B cell (primary cell): ENCODE measurements around the gene LRRC57. TPM values are rescaled to one million over a fixed set of nuclear protein-coding genes. Genes with fewer than 3 reads are reported as not detected.

Experiments
- ATAC-seq: fragments of 200-7000 bp; cut with Tn5 transposase; one replicate; pipeline ENCODE4 v1.10.0; 2021; ENCODE audit warnings: low read depth, mild to moderate bottlenecking, moderate number of reproducible peaks, moderate library complexity
- CTCF ChIA-PET: fragments of 350-600 bp; sonication (Branson Sonifier 250); formaldehyde crosslinking; loops from one replicate; lab custom pipeline; 2021; ENCODE audit warnings: antibody characterized with exemption, inconsistent platforms; lab: Charles Lee
- POLR2A ChIA-PET: fragments of 350-600 bp; sonication (Branson Sonifier 250); formaldehyde crosslinking; loops from one replicate; lab custom pipeline; 2021; ENCODE audit warnings: antibody characterized with exemption; lab: Charles Lee
- DNase-seq: peaks from one replicate; pipeline ENCODE4 v3.0.0; 2013
- H2AFZ ChIP-seq: 2 replicates; pipeline ENCODE4 v1.6.1; 2012; ENCODE audit warnings: mild to moderate bottlenecking, low read depth, low read length; ENCODE audit not compliant: insufficient read depth, poor library complexity, severe bottlenecking
- H3K27ac ChIP-seq, 2 donors: 1 replicate in 1 of 2; 2 replicates in 1 of 2; pipeline ENCODE4 v1.5.1; 2012 to 2013; ENCODE audit warnings: low read length in 2 of 2, mild to moderate bottlenecking in 2 of 2, moderate library complexity in 1 of 2
- H3K27me3 ChIP-seq, 4 experiments: fragments of 200-600 bp in 1 of 4; sonication (generic) in 1 of 4; replicated peaks in 1 of 4; 1 replicate in 2 of 4; 2 replicates in 2 of 4; pipeline versions ENCODE4 v1.6.1 to v1.7.0; 2013 to 2016; ENCODE audit warnings: low read length in 3 of 4, mild to moderate bottlenecking in 2 of 4, mixed read lengths in 1 of 4, moderate library complexity in 1 of 4; ENCODE audit not compliant: insufficient read depth in 4 of 4, control insufficient read depth in 3 of 4; ENCODE audit errors: control extremely low read depth in 1 of 4
- H3K36me3 ChIP-seq, 2 experiments: replicated peaks in 1 of 2; 1 replicate in 1 of 2; 2 replicates in 1 of 2; pipeline versions ENCODE4 v1.6.1 to v1.7.1; 2013; ENCODE audit warnings: low read length in 1 of 2; ENCODE audit not compliant: insufficient read depth in 2 of 2, control insufficient read depth in 1 of 2; ENCODE audit errors: control extremely low read depth in 1 of 2, extremely low read depth in 1 of 2
- H3K4me1 ChIP-seq, 2 donors: fragments of 200-600 bp in 1 of 2; sonication (generic) in 1 of 2; 1 replicate in 1 of 2; 2 replicates in 1 of 2; pipeline versions ENCODE4 v1.5.1 to v1.6.1; 2013 to 2017; ENCODE audit warnings: low read length in 2 of 2; ENCODE audit not compliant: control insufficient read depth in 2 of 2, insufficient read depth in 2 of 2
- H3K4me2 ChIP-seq: replicated peaks from 2 replicates; pipeline ENCODE3; 2012; ENCODE audit warnings: mild to moderate bottlenecking, low read depth, low read length; ENCODE audit not compliant: poor library complexity, severe bottlenecking
- H3K4me3 ChIP-seq, 5 experiments: fragments of 200-600 bp in 1 of 5; sonication (generic) in 1 of 5; 1 replicate in 3 of 5; 2 replicates in 2 of 5; pipeline versions ENCODE4 v1.5.1 to v1.7.0; 2011 to 2016; ENCODE audit warnings: low read length in 4 of 5, mild to moderate bottlenecking in 4 of 5, low read depth in 2 of 5, control low read depth in 1 of 5, moderate library complexity in 1 of 5; ENCODE audit not compliant: insufficient read depth in 1 of 5; ENCODE audit errors: control extremely low read depth in 1 of 5, extremely low read depth in 1 of 5
- H3K79me2 ChIP-seq: fragments of 200-600 bp; sonication (generic); one replicate; pipeline ENCODE4 v1.6.0; 2016; ENCODE audit warnings: low read length; ENCODE audit not compliant: control insufficient read depth, insufficient read depth
- H3K9ac ChIP-seq: fragments of 200-600 bp; sonication (generic); 2 replicates; pipeline ENCODE4 v1.6.1; 2017; ENCODE audit warnings: mild to moderate bottlenecking, low read length, moderate library complexity
- H3K9me3 ChIP-seq, 3 donors: one replicate each; pipeline versions ENCODE4 v1.6.1 to v1.7.1; 2013; ENCODE audit warnings: low read length in 2 of 3; ENCODE audit not compliant: control insufficient read depth in 2 of 3, insufficient read depth in 1 of 3; ENCODE audit errors: control extremely low read depth in 1 of 3
- H4K20me1 ChIP-seq: 2 replicates; pipeline ENCODE4 v1.6.0; 2012; ENCODE audit warnings: mild to moderate bottlenecking, low read length; ENCODE audit not compliant: insufficient read depth, control insufficient read depth, poor library complexity, severe bottlenecking
- H3K27ac Mint-ChIP-seq: one replicate; pipeline ENCODE4 v1.8.0; 2021; ENCODE audit warnings: mixed read lengths
- H3K27me3 Mint-ChIP-seq: one replicate; pipeline ENCODE4 v1.8.0; 2021; ENCODE audit warnings: mixed read lengths
- H3K4me1 Mint-ChIP-seq: one replicate; pipeline ENCODE4 v1.8.0; 2021; ENCODE audit warnings: mixed read lengths
- H3K4me3 Mint-ChIP-seq: one replicate; pipeline ENCODE4 v1.8.0; 2021; ENCODE audit warnings: mixed read lengths
- H3K9me3 Mint-ChIP-seq: one replicate; pipeline ENCODE4 v1.8.0; 2022; ENCODE audit warnings: mixed read lengths; ENCODE audit not compliant: insufficient read depth
- CTCF ChIP-seq: fragments of 200-600 bp; IDR thresholded peaks from one replicate; pipeline ENCODE4 v1.8.0; 2022; ENCODE audit warnings: antibody characterized with exemption, mild to moderate bottlenecking
- EZH2 ChIP-seq: IDR thresholded peaks from 2 replicates; pipeline ENCODE4 v1.6.1; 2012; ENCODE audit warnings: borderline replicate concordance, low read depth, mild to moderate bottlenecking, moderate library complexity, low read length; ENCODE audit not compliant: insufficient read depth, poor library complexity, severe bottlenecking
- WGBS: methylation state at CpG from one replicate; pipeline ENCODE4 v1.1.5; 2013; ENCODE audit warnings: missing lambda C conversion rate; ENCODE audit not compliant: insufficient coverage; 5-methylcytosine and 5-hydroxymethylcytosine counted together
- intact Hi-C: fragments of 100-400 bp; cut with micrococcal nuclease; formaldehyde crosslinking; loops from one replicate; pipeline ENCODE4 v1.10.0; 2022
- polyA plus RNA-seq: library from polyadenylated mRNA; depleted of rRNA; stranded (reverse); fragments of >200 nt; gene quantifications from 2 replicates; pipeline ENCODE4 v1.2.3, GENCODE V29; 2012
- total RNA-seq, 2 donors: library from RNA; stranded (reverse); fragments of 120-200 nt in 1 of 2; gene quantifications; 1 replicate in 1 of 2; 2 replicates in 1 of 2; pipeline versions ENCODE4 v1.2.3 to v1.2.4, GENCODE V29; 2013 to 2022

LRRC57 gene
- total and polyA plus RNA-seq, 2 donors (not counting 1 experiment from before 2014, with no cell fraction given): 13.9 to 25.4 TPM

- DNase-seq (no peak), ATAC-seq (no peak)
- peaks cover 78% of the 10 kb centered on the region for H3K4me1 Mint-ChIP-seq
- H3K27ac Mint-ChIP-seq: peak overlapping the region; percentile 91
- intact Hi-C loops: loop anchor here (1.0 to 10.0 kb wide), 3 partner anchors 24 to 220 kb away; partner anchors contain the start of genes GANC, HAUS2, LRRC57 and TMEM87A
- H3K27me3 ChIP-seq: no peaks in the 10 kb centered on the region
- peak overlapping the region; percentile 72 to 96 (median 95) for H3K4me3 ChIP-seq
- CTCF ChIA-PET: interaction anchor here (1.3 kb wide), 1 partner anchor 11 kb away, joined by 3 read pairs; no protein-coding TSS in a partner anchor
- POLR2A ChIA-PET: interaction anchor here (1.1 to 1.6 kb wide), 3 partner anchors 10 to 1264 kb away, joined by 3 to 10 read pairs (median 3); partner anchors contain the start of genes CHP1 and STARD9
- no peaks in the 10 kb centered on the region for H4K20me1 ChIP-seq
- 13% methylated on average over 8 of the region's 10 CpGs for WGBS
- H3K27ac ChIP-seq: peak overlapping the region; percentile 64 to 71
- H3K9ac ChIP-seq: peak overlapping the region; percentile 68
- H3K9me3 Mint-ChIP-seq: no peaks in the 10 kb centered on the region
- peaks cover 56 to 68% of the 10 kb centered on the region in 2 donors for H3K4me1 ChIP-seq
- H3K9me3 ChIP-seq: no peaks in the 10 kb centered on the region
- peak overlapping the region; percentile 96 for H3K4me3 Mint-ChIP-seq
- peaks cover 93% of the 10 kb centered on the region for H3K79me2 ChIP-seq
- no peaks in the 10 kb centered on the region for H3K36me3 ChIP-seq
- H3K27me3 Mint-ChIP-seq: no peaks in the 10 kb centered on the region
- peak overlapping the region; percentile 79 for H3K4me2 ChIP-seq
- H2AFZ ChIP-seq: peak overlapping the region; percentile 66
- TF ChIP-seq EZH2 (no peak), CTCF (no peak)
These were observed 53.6 kb downstream of the LRRC57 start for GRCh38 chr15:42494998-42495360.

GRCh38 chr15:42493679-42494078 is 54.9 kb downstream of the LRRC57 start:
- peak; percentile 43 for DNase-seq
- Histone ChIP-seq H3K4me1 (peaks cover 54 to 77% of the 10 kb centered on the region in 2 donors), H3K4me2 (peak overlapping the region; percentile 65), H3K36me3 (no peaks in the 10 kb centered on the region), H3K9me3 (no peaks in the 10 kb centered on the region), H3K4me3 (peak overlapping the region in 4 of 5 experiments; percentile 1 to 61 (median 30)), H3K9ac (peak overlapping the region; percentile 42), H3K27me3 (no peaks in the 10 kb centered on the region), H3K79me2 (peaks cover 95% of the 10 kb centered on the region), H4K20me1 (peaks cover 2% of the 10 kb centered on the region), H3K27ac (peak overlapping the region; percentile 28 to 71), H2AFZ (peak overlapping the region; percentile 70)
- CTCF ChIA-PET: no interaction called here
- POLR2A ChIA-PET: interaction anchor here (0.6 to 1.4 kb wide), 4 partner anchors 9 to 1079 kb away, joined by 3 to 4 read pairs (median 4); no protein-coding TSS in a partner anchor
- peak overlapping the region; percentile 92 for H3K27ac Mint-ChIP-seq
- no peak for TF ChIP-seq CTCF
- TF ChIP-seq EZH2: no peak
- H3K9me3 Mint-ChIP-seq: no peaks in the 10 kb centered on the region
- H3K4me3 Mint-ChIP-seq: peak overlapping the region; percentile 74
- intact Hi-C loops: loop anchor here (10.0 kb wide), 1 partner anchor 219 kb away; the partner anchor contains the start of genes GANC and TMEM87A
- peaks cover 70% of the 10 kb centered on the region for H3K4me1 Mint-ChIP-seq
- 41% methylated on average over 1 of the region's 1 CpG for WGBS
- no peak for ATAC-seq
- no peaks in the 10 kb centered on the region for H3K27me3 Mint-ChIP-seq
